Subcutaneous adipose tissue (tissue), 4 donors: ENCODE data around the gene TENT5D. TPM values are rescaled to one million over a fixed set of nuclear protein-coding genes. Genes with fewer than 3 reads are reported as not detected.

Experiments used
- CTCF ChIP-seq: fragments of 450-650 bp; IDR thresholded peaks from one replicate; pipeline ENCODE4 v1.5.1; 2016; ENCODE audit warnings: low read depth, mild to moderate bottlenecking, control low read depth, antibody characterized with exemption, moderate library complexity
- total RNA-seq, 4 donors: library from RNA; depleted of rRNA; stranded (reverse); fragments of >200 nt; gene quantifications; one replicate each; pipeline ENCODE4 v1.1.0, GENCODE V29; 2016

Gene TENT5D
- total RNA-seq, 4 donors from 2014 or later, result not detected

- no peak for TF ChIP-seq CTCF
Measured at GRCh38 chrX:80432441-80432840, 12.2 kb downstream of the TENT5D start.

GRCh38 chrX:80432863-80433262 lies 12.6 kb downstream of the TENT5D start:
- TF ChIP-seq CTCF, result no peak

GRCh38 chrX:80471582-80471981 lies 51.3 kb downstream of the TENT5D start:
- no peak for TF ChIP-seq CTCF

- no peak for TF ChIP-seq CTCF
Measured at GRCh38 chrX:80485543-80485942, 65.3 kb downstream of the TENT5D start.

GRCh38 chrX:80486299-80486698 lies 66.1 kb downstream of the TENT5D start:
- no peak for TF ChIP-seq CTCF

- no peak for TF ChIP-seq CTCF
Measured at GRCh38 chrX:80489166-80489565, 68.9 kb downstream of the TENT5D start.
